ENCODE data around the gene WDFY1.
A peak's percentile ranks its signal among the peaks of the same experiment; 100 is the strongest.

WDFY1 gene
- total RNA-seq: 42.1 to 54.6 (median 45.2) reads per million in 3 experiments

- DNase-seq: peak; percentile 72
These were observed at the start of gene WDFY1 for GRCh38 chr2:223944703-223945531. Gene WDFY1, minus strand, starts transcription at chr2:223945335. Its CDS starts 51 bp downstream, at chr2:223945284.

GRCh38 chr2:223994562-223995162 is 49.5 kb upstream of the WDFY1 start:
- DNase-seq: no peak

GRCh38 chr2:223993634-223994232 is 48.6 kb upstream of the WDFY1 start:
- DNase-seq: peak; percentile 37

- DNase-seq: no peak
These were observed 46.5 kb upstream of the WDFY1 start for GRCh38 chr2:223991611-223992010.

GRCh38 chr2:223989856-223990232 is 44.7 kb upstream of the WDFY1 start:
- no peak for DNase-seq

GRCh38 chr2:223989206-223989855 is 44.2 kb upstream of the WDFY1 start:
- no peak for DNase-seq

- no peak for DNase-seq
These were observed 36.1 kb upstream of the WDFY1 start for GRCh38 chr2:223981241-223981640.

GRCh38 chr2:223980803-223981202 is 35.7 kb upstream of the WDFY1 start:
- no peak for DNase-seq

GRCh38 chr2:223980397-223980735 is 35.2 kb upstream of the WDFY1 start:
- no peak for DNase-seq

GRCh38 chr2:223979730-223980396 is 34.7 kb upstream of the WDFY1 start:
- no peak for DNase-seq

GRCh38 chr2:223978451-223978850 is 33.3 kb upstream of the WDFY1 start:
- no peak for DNase-seq

GRCh38 chr2:223976635-223977226 is 31.6 kb upstream of the WDFY1 start:
- DNase-seq: no peak

GRCh38 chr2:223973606-223974005 is 28.5 kb upstream of the WDFY1 start:
- DNase-seq: no peak

GRCh38 chr2:223972656-223973102 is 27.5 kb upstream of the WDFY1 start:
- no peak for DNase-seq

- no peak for DNase-seq
These were observed 26.6 kb upstream of the WDFY1 start for GRCh38 chr2:223971731-223972130.

- peak; percentile 35 for DNase-seq
These were observed 25.4 kb upstream of the WDFY1 start for GRCh38 chr2:223970343-223971128.

GRCh38 chr2:223969856-223970255 is 24.7 kb upstream of the WDFY1 start:
- DNase-seq: no peak

- DNase-seq: no peak
These were observed 24.2 kb upstream of the WDFY1 start for GRCh38 chr2:223969315-223969714.

GRCh38 chr2:223967981-223968380 is 22.8 kb upstream of the WDFY1 start:
- no peak for DNase-seq

GRCh38 chr2:223959688-223960087 is 14.6 kb upstream of the WDFY1 start:
- DNase-seq: no peak

GRCh38 chr2:223957092-223957851 is 12.1 kb upstream of the WDFY1 start, which contains the start of gene MRPL44:
Gene MRPL44, plus strand, starts transcription at chr2:223957463. Its CDS starts 10 bp downstream, at chr2:223957473.
- peak; percentile 94 for DNase-seq

Measured in central memory CD4-positive, alpha-beta T cell (primary cell).